Right hindlimb (tissue), 1 donor: Measurements from ENCODE around the gene TMEM119.
"Not testable (repeated sequence)": the region's sequence is repeated elsewhere in the genome, so short reads cannot be mapped to it uniquely, and the experiment has no call there.

Experiments
- DNase-seq: peaks from one replicate; pipeline ENCODE4 v3.0.0-alpha.2; 2018

TMEM119 gene

GRCh38 chr12:108581311-108582227, 16.3 kb downstream of the TMEM119 start:
- no peak for DNase-seq

- DNase-seq, result no peak
These were observed 17.4 kb downstream of the TMEM119 start for GRCh38 chr12:108580531-108580930.

GRCh38 chr12:108578813-108579212, 19.1 kb downstream of the TMEM119 start:
- DNase-seq, result no peak

GRCh38 chr12:108578264-108578663, 19.6 kb downstream of the TMEM119 start:
- DNase-seq, result no peak

GRCh38 chr12:108577458-108577857, 20.4 kb downstream of the TMEM119 start:
- DNase-seq, result no peak

- no peak for DNase-seq
These were observed 21.1 kb downstream of the TMEM119 start for GRCh38 chr12:108576660-108577234.

GRCh38 chr12:108575199-108575912, 22.5 kb downstream of the TMEM119 start:
- no peak for DNase-seq

GRCh38 chr12:108574276-108574675, 23.6 kb downstream of the TMEM119 start:
- DNase-seq, result not testable (repeated sequence)

GRCh38 chr12:108573317-108573716, 24.6 kb downstream of the TMEM119 start:
- DNase-seq, result no peak

GRCh38 chr12:108572166-108572790, 25.6 kb downstream of the TMEM119 start:
- no peak for DNase-seq

GRCh38 chr12:108571609-108572165, 26.2 kb downstream of the TMEM119 start:
- DNase-seq, result no peak

- no peak for DNase-seq
These were observed 26.9 kb downstream of the TMEM119 start for GRCh38 chr12:108570743-108571608.

- no peak for DNase-seq
These were observed 29.3 kb downstream of the TMEM119 start for GRCh38 chr12:108568338-108569154.

- no peak for DNase-seq
These were observed 30.2 kb downstream of the TMEM119 start for GRCh38 chr12:108567406-108568337.

GRCh38 chr12:108566452-108566851, 31.4 kb downstream of the TMEM119 start:
- DNase-seq, result no peak

- no peak for DNase-seq
These were observed 31.9 kb downstream of the TMEM119 start for GRCh38 chr12:108565976-108566375.

GRCh38 chr12:108565146-108565545, 32.7 kb downstream of the TMEM119 start:
- DNase-seq, result no peak

GRCh38 chr12:108564724-108565123, 33.2 kb downstream of the TMEM119 start:
- DNase-seq, result no peak

- DNase-seq, result no peak
These were observed 34.1 kb downstream of the TMEM119 start for GRCh38 chr12:108563804-108564151.
